Measurements from ENCODE around the gene MRPL12.

The MRPL12 gene

DNA sequence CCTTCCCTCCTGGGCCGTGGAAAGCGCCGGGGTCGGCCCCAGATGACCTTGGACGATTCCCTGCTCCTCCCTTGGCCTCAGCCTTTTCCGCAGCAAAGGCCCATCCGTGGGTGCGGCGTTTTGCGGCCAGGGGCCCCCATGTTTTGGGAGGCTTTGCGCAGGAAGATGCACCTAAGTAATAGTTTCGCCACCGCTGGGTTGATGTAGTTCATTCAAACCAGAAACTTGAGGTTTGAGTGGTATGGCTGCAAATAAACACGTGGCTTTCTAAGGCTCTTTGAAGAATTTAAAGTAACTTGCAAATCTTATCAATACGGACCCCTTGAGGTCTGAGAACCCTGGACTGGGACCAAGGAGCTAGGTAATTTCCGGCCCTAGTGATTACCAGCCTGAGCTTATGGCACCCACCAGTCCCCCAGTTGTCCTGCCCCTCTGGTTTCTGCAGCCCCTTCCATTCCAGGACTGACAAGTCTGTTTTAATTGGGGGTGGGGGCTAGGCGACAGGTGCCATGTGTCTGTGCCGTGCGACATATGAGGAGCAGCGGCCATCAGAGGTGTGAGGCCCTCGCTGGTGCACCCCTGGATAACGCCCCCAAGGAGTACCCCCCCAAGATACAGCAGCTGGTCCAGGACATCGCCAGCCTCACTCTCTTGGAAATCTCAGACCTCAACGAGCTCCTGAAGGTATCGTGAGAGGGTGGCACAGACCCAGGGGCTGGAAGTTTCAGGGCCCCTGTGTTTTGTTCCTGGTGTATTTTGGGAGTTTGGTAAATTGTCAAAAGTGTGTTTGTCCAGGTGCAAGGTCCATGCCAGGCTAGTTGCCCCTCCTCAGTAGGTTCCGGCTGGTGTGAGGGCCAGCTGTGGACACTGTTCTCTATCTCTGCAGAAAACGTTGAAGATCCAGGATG, 834 bp downstream of the MRPL12 start:
- peak in 1 of 2 experiments; percentile 32 for DNase-seq

DNA sequence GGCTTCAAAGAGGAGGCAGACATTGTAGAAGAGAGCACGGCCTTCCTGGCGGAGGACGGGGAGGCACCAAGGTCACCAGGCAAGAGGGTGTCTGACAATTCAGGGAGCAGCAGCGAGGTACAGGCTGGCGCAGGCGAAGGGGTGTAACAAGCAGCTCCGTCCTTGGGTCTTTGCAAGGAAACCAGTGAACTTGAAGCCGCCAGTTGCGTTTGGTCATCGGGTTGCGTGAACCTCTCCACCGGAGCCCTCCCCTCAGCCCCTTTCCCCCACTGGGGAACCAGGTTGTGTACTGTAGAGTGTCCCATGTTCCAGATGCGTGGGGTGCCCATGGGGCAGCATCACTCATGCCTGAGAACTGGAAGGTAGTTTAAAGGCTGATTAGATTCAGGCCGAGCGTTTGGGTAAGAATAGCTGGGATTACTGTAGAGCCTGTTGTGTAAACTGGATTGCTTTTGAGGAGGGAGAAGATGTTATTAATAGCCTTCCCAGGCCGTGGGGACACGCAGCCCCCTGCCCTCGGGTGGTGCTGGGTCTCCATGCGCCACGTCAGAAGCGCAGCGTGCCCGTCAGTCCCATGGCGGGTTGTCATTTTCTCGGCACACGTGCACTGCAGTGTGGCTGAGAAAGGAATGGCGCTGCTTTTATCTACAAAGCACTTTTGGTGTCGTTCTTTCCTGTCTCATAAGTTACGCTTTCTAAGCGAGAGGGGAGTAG, 2.5 kb downstream of the MRPL12 start:
- no peak for DNase-seq

DNA sequence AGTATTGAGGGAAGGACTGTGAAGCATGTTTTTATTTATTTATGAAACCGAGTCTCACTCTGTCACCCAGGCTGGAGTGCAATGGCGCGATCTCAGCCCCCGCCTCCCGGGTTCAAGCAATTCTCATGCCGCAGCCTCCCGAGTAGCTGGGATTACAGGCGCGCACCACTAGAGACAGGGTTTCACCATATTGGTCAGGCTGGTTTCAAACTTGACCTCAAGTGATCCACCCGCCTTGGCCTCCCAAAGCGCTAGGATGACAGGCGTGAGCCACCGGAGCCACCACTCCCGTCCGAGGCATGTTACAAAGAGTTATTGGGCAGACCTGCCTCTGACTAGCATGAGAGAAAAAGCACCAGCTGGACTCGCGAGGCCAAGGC, 3.1 kb downstream of the MRPL12 start:
- no peak for DNase-seq

GRCh38 chr17:81706757-81707624, 3.8 kb downstream of the MRPL12 start:
- no peak for DNase-seq

DNA sequence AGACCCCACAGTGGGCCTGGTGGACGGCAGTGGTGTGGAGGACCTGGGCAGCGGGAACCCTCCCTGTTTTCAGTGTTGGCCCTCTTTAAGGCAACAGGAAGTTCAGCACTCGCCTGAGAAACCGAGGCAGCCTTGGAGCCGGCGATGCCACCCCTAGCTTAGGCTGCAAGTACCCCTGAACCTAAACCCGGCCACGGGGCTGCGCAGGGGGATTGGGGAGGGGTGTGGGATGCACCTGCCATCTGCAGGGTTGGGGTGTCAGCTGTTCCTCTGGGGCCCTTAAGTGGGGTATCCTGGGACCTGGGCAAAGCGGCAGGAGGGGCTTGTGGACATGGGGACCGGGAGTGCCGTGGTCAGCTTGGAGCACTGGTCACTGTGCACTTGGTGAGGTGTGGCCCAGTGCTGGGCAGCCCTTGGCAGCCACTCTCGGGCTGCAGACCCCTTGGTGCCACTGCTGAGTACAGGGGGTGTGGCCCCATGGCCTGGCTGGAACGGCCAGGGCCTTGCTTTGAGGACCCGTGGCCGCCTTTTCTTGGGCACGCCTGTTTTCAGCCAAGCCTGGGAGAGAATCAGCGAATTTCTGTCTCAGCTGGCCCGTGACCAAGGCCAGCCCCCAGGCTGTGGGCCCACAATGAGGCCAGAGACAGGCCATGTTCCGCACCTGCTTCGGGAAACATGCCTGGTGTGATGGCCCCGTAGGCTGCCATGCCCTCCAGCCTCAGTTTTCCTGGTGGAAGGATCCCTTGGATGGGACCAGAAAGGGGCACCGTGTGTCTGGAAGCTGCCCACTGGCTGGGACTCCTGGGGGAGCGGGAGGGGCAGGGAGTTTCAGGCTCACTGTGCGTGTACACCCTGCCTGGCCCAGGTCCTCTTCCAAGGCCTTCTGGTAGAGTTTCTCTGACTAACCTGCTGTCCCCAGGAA, 4.8 kb downstream of the MRPL12 start:
- no peak for DNase-seq

DNA sequence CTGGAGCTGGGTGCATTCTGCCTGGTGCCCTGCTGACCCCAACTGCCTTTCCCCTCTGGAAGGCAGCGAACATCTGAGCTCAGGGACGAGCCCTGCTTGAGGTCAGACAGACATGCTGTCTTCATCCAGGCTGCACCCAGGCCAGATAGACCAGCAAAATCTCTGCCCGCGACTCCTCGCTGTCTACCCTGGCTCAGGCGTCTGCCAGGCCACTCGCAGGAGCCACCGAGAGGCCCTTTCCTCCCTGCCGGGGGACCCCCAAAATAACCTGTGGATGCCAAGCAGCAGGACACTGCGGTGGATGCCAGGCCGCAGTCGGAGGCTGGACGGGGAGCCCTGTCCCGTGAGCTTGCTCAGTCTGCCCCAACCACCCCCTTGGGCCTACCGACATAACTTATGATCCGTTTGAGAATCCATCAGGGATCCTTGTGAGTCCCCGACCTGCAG, 5.6 kb downstream of the MRPL12 start:
- DNase-seq = no peak

DNA sequence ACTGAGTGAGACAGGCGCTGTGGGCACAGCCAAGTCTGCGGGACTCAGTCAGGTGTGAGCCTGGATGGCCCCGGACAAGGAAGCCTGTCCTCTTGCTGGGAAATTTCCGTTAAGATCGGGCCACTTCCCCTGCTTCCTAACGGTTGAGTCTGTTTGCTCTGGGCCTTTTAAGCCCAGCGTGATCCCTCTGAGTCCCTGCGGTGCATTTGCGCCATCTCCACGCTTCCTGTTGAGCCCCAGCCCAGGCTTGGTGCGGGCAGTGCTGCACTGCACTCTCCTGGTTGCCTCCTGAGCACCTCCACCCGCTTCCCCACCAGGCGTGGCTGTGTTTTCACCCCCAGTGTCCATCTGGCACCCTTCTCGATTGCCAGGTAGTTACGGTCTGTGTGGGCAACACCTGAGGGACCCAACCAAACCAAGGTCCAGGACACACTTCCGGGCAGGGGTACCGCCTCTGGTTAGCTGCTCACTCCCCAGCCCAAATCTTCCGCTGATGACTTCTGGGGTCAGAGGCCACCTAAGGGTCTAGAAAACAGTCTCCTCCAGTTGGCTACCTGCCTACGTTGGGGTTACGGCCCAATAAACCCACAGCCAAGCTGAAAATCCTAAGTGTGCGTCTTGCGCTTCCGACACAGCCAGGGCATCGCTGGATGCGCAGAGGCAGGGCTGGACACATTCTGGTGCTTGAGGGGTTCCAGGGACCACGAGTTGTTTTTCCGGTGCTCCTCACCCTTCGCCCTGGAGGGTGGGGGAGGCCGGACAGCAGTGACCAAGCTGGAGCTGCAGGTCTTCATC, 7.5 kb downstream of the MRPL12 start:
- DNase-seq = peak; percentile 34

DNA sequence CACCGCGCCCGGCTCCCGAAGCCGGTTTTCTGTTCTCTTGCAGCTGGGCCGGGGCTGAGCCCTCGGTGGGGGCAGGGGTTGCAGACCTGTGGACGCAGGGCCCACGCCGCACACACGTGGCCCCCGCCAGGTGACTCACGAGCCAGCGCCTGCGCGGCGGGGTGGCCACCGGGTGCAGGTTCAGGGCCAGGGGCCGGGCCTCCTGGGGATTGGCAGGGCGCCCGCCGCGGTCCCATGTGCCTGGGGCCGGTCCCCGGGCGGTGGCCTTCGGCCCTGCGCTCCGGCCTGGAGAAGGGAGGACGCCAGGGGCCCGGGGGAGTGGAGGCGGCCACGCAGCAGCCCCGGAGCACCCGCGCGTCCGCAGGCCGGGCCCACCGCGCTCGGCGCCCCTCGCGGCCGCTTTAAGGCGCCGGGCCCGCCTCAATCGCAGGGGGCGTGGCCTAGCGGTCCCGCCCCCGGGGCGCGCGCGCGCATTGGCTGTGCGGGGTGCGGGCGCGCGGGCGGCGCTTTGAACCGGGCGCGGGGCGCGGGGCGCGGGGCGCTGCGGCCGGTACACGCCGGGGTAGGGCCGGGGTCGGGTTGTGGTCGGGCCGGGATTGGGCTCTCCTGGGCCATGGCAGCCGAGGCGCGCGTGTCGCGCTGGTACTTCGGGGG, 8.8 kb downstream of the MRPL12 start, which contains the start of gene SLC25A10:
Gene SLC25A10, plus strand, starts transcription at position 471 of the 654 bp plus-strand sequence. Its CDS starts 143 bp downstream, at position 614.
- DNase-seq = peak; percentile 83 to 87

GRCh38 chr17:81712468-81713003, 9.4 kb downstream of the MRPL12 start:
- peak in 1 of 2 experiments; percentile 37 for DNase-seq

GRCh38 chr17:81713004-81713555, 9.9 kb downstream of the MRPL12 start:
- no peak for DNase-seq

DNA sequence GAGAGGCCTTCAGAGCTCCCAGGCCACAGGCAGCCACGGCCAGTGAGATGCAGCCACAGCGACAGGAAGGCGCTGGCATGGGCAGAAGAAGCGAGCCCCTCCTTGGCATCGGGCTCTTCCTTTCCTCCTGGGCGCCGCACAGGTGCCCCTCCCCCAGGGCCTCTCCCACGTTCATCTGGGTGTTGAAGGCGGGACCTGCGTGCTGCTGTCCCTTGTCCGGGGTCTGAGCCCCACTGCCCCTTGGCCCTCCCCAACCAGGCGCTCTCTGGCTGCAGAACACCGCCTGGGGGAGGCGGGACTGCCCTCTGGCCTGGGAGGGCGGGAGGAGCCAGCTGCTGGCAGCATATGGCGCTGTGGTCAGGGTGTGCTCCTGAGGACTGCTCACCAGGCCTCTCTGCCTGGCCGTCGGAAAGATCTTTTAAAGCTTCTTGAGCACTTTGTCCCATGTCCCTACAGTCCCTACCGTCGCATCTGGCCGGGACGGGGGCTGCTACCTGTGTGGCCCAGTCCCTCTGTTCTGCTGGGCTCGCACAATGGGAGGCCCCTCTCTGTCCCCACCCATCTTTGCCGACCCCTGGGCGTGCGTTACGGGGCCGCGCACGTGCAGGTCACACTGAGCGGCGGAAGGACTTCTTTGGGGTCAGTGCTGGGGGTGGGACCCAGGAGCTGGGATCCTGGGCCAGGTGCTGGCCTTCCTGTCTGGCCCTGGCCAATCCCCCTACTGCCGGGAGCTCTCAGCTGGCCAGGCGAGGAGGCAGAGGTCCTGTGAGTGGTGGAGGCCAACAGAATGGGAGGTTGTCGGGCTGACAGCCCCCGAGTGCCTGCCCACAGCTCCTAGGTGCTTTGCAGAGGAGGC, 10.6 kb downstream of the MRPL12 start:
- DNase-seq = no peak

DNA sequence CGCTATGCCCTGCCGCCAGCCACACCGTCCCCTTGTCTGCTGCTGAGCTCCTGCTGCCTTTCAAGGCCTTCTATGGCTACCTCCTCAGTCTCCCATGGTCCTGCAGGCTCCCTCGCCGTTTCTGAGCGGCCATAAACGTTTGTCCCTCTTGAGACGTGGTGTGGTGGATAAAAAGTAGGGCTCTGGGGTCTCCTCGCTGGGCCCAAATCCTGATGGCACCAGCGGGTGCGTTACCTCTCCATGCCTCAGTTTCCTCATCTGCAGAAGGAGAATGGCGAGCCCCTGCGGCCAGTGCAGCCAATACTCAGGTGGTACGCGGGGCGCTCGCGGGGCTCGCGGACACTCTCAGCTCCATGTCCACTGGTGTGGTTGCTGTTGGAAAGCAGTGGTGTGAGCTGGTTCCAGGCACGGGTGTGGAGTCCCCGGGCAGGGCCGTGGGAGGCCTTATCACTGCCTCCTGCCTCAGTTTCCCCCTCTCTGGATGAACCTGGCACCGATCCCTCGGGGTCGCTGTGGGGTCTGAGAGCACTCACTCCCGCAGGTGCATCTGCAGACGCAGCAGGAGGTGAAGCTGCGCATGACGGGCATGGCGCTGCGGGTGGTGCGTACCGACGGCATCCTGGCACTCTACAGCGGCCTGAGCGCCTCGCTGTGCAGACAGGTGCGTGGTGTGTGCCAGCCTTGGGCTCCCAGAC, 11.4 kb downstream of the MRPL12 start:
- no peak for DNase-seq

DNA sequence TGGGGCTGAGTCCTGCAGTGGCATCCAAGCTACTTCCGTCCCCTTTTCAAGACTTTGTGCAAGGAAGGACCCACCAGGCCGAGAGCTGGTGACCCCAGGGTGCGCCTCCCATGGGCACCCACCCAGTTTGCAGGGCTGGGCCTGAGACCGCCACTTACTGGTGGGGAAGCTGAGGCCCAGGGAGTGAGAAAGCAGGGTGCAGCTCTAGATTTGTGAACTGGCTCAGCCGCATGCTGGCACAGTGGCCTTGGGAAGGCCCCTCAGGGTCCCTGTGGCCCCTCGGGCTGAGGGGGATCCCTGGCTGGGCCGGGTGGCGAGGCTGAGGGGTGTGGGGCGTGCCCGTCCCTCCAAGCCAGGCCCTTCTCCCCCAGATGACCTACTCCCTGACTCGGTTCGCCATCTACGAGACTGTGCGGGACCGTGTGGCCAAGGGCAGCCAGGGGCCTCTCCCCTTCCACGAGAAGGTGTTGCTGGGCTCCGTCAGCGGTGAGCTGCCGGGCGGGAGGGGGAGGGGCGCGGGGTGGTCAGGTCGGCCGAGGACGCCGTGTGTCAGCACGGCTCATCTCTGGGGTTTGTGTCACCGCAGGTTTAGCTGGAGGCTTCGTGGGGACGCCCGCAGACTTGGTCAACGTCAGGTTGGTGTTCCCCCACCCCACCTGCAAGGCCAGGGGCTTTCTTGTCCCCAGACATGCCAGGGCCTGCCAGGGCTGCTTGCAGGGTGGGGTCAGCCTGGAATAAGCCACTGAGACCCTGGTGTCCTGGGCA, 12.1 kb downstream of the MRPL12 start:
- DNase-seq = no peak

DNA sequence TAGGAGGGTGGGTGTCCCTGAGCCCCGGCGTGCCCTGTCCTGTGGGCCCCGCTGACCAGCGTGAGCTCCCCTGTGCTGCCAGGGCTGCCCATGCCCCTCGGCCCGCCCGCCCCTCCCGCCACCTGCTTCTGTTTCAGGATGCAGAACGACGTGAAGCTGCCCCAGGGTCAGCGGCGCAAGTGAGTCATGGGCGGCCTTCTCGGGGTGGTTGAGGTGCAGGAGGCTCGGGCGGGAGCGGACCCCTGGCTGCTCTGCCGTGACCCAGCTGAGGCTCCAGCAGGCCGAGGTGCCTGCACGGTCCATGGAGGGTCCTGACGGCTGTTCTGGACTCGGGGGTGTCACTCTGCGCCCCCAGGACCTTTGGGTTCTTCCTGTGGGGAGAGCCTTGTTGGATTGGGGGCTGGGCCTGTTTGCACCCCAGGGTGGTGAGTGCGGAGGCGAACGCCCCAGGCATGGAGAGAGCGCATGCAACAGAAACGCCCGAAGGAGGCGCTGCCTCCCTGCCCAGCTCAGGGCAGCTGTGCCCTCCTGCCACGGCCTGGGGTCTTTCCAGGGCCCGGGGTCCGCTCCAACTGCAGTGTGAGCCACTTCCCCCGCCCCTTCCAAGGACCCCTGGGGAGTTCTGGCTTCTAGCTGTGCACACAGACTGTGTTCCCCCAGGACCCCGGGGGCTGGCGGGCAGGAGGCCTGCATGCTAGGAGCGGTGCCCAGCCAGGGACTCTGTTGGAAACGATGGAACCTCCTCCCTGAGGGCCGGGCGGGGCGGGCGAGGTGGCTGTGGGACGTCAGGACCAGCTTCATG, 12.9 kb downstream of the MRPL12 start:
- DNase-seq = no peak

- no peak for DNase-seq
Observed at GRCh38 chr17:81716674-81716996, 13.5 kb downstream of the MRPL12 start.

DNA sequence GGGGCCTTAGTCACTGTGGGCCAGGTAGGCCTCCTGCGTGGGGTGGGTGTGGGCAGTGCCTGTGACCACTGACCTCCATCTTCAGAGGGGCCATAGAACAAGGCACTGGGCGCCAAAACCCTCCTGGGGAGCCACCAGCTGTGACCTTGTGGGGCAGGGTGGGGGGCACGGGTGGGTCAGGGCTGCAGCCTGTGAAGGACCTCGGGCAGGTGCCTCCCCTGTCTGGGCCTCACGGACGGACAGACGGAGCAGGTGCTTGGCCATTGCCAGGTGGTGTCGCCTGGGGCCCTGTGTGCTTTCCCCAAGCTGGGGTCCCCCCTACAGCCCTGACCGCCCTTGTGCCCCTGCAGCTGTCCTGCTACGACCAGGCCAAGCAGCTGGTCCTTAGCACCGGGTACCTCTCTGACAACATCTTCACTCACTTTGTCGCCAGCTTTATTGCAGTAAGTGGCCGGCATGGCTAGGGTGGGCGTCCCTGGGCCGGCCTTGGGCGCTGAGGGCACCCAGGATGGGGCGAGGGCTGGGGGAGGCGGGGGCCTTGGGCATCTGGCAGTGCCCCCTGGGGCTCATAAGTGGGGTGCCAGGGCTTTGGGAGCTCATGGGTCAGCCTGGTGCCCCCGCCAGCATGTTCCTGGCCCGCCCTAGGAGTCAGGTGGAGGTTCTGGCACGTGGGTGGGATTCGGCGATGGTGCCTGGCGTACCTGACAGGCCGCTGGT, 14.0 kb downstream of the MRPL12 start:
- no peak for DNase-seq

All from activated CD4-positive, alpha-beta T cell treated with anti-CD3 and anti-CD28 coated beads, Interleukin-2, amount 50 U/mL, for 48 hours (primary cell).